Pancreas (tissue), 10 donors: ENCODE measurements around the gene STK10. TPM values are rescaled to one million over a fixed set of nuclear protein-coding genes. Genes with fewer than 3 reads are reported as not detected.

Source experiments
- ATAC-seq, 4 donors: fragments of 200-7000 bp; cut with Tn5 transposase; one replicate each; pipeline versions ENCODE4 v1.8.0 to v1.9.1; 2020; ENCODE audit warnings: mild to moderate bottlenecking in 4 of 4, moderate library complexity in 4 of 4
- DNase-seq, 6 donors: peaks; one replicate each; pipeline ENCODE4 v3.0.0-alpha.2; 2020
- FAIRE-seq: peaks from 2 replicates; lab custom pipeline; 2012; peaks lifted over from hg19 to GRCh38; lab: Jason Lieb, UNC
- H3K27ac ChIP-seq, 4 donors: fragments of 200-600 bp; sonication (generic); 1 replicate in 3 of 4; 2 replicates in 1 of 4; pipeline versions ENCODE4 v1.5.0 to v1.8.0; 2020
- H3K27me3 ChIP-seq, 4 donors: fragments of 200-600 bp; one replicate each; pipeline ENCODE4 v1.8.0; 2021
- H3K36me3 ChIP-seq, 3 donors: fragments of 200-600 bp; sonication (generic) in 1 of 3; one replicate each; pipeline versions ENCODE4 v1.5.0 to v1.8.0; 2020 to 2021
- H3K4me1 ChIP-seq, 3 donors: fragments of 200-600 bp; one replicate each; pipeline ENCODE4 v1.8.0; 2021
- H3K4me3 ChIP-seq, 4 donors: fragments of 200-600 bp; sonication (generic) in 2 of 4; one replicate each; pipeline versions ENCODE4 v1.5.0 to v1.8.0; 2020 to 2021
- H3K9me3 ChIP-seq, 4 donors: fragments of 200-600 bp; one replicate each; pipeline ENCODE4 v1.8.0; 2021
- WGBS, 2 donors: extraction: QIAGEN DNeasy Blood & Tissue Kit; methylation state at CpG; one replicate each; pipeline ENCODE4 v1.1.7; 2013; 5-methylcytosine and 5-hydroxymethylcytosine counted together
- intact Hi-C, 3 donors: fragments of 100-400 bp; cut with DNase I; formaldehyde crosslinking; loops; one replicate each; pipeline versions ENCODE4 v1.11.1 to v1.14.2; 2022
- polyA plus RNA-seq, 2 donors: library from polyadenylated mRNA; stranded (reverse); fragments of 200-250 nt; gene quantifications; one replicate each; pipeline ENCODE4 v1.2.3, GENCODE V29; 2013
- total RNA-seq, 6 donors: library from RNA; stranded (reverse); fragmentation: NEBNext Ultra II Directional in 4 of 6; extraction: Animal tissue kit (Norgen Biotek cat#: 25700) in 4 of 6; gene quantifications; one replicate each; pipeline versions ENCODE4 v1.2.1 to v1.2.4, GENCODE V29; 2021 to 2023
- TF ChIP-seq, protein P1 (sequence below), 4 donors: fragments of 200-600 bp; sonication (generic) in 3 of 4; IDR thresholded peaks; one replicate each; pipeline versions ENCODE4 v1.5.0 to v1.8.0; 2021; ENCODE audit warnings: antibody characterized with exemption in 4 of 4
- donor health status: healthy with polysubstance abuse.
- donor health status: DM: no; HTN: no; CAD: no; lungs with moderate emphysema.
- donor health status: DM: no; HTN: no; CAD: no.
- donor health status: control.
- donor health status: control.
- donor health status: Bipolar disorder and iron deficiency.
- donor health status: DM: yes; HTN: yes; CAD: no.
- donor health status: DM: no; HTN: no; CAD: no.
- donor health status: DM: no; HTN: no; CAD: no.
- donor health status: DM: yes; HTN: yes; CAD: no.

Gene STK10
- total and polyA plus RNA-seq, 8 donors, result 4.1 to 16.3 (median 7.3) TPM

DNA sequence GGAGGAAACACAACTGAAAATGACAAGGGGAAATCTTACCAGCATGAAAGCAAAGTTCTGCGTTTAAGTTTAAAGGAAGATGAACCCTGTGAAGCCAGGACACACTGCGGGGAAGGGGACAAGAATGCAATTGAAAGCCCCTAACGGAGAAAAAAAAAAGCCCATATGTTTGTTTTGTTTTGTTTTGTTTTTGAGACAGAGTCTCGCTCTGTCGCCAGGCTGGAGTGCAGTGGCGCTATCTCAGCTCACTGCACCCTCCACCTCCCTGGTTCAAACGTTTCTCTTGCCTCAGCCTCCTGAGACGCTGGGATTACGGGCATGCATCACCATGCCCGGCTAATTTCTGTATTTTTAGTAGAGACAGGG lies 2.9 kb downstream of the STK10 start:
- TF ChIP-seq, protein P1, sequence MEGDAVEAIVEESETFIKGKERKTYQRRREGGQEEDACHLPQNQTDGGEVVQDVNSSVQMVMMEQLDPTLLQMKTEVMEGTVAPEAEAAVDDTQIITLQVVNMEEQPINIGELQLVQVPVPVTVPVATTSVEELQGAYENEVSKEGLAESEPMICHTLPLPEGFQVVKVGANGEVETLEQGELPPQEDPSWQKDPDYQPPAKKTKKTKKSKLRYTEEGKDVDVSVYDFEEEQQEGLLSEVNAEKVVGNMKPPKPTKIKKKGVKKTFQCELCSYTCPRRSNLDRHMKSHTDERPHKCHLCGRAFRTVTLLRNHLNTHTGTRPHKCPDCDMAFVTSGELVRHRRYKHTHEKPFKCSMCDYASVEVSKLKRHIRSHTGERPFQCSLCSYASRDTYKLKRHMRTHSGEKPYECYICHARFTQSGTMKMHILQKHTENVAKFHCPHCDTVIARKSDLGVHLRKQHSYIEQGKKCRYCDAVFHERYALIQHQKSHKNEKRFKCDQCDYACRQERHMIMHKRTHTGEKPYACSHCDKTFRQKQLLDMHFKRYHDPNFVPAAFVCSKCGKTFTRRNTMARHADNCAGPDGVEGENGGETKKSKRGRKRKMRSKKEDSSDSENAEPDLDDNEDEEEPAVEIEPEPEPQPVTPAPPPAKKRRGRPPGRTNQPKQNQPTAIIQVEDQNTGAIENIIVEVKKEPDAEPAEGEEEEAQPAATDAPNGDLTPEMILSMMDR (IDR thresholded peaks at IDR 0.05), result no peak
- ATAC-seq (no peak), FAIRE-seq (no peak), DNase-seq (no peak)
- Histone ChIP-seq H3K4me1 (peaks cover 0 to 4% (median 0%) of the 10 kb centered on the region in 3 donors), H3K27me3 (no peaks in the 10 kb centered on the region), H3K36me3 (no peaks in the 10 kb centered on the region), H3K4me3 (peak overlapping the region in 1 of 4 donors; percentile 74), H3K9me3 (no peaks in the 10 kb centered on the region), H3K27ac (no peak overlapping the region)
- 82 to 85% methylated on average over 10 of the region's 10 CpGs for WGBS, 2 donors
- intact Hi-C loops, result loop anchor here in 2 of 3 donors (5.0 kb wide), 1 partner anchor 78 kb away; no protein-coding TSS in a partner anchor

DNA sequence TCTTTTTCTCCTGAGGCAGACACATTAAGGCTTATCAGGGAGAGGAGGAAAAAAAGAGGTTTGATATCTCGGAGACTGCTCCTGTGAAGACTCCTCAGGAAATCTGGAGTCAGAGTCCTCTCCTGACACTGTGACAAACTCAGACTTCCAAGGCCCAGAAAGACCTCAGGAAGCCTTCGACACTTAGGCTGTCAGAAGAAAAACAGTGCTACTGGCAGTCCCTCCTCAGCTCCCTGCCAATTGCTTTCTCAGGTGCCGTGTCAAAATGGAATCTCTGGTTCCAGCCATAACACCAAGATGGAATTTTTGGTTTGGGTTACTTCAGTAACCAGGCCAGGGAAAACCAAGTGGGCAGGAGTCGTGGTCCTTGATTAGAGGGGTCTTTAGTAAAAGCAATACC lies 4.1 kb downstream of the STK10 start:
- Histone ChIP-seq H3K27ac (no peak overlapping the region), H3K36me3 (no peaks in the 10 kb centered on the region), H3K4me3 (no peak overlapping the region), H3K27me3 (no peaks in the 10 kb centered on the region), H3K4me1 (peaks cover 0 to 4% (median 0%) of the 10 kb centered on the region in 3 donors), H3K9me3 (no peaks in the 10 kb centered on the region)
- FAIRE-seq, result no peak
- 89 to 94% methylated on average over 4 of the region's 4 CpGs for WGBS, 2 donors
- no peak for ATAC-seq
- DNase-seq, result no peak
- intact Hi-C loops, result no loop called here
- TF ChIP-seq, protein P1 (IDR thresholded peaks at IDR 0.05), result no peak

DNA sequence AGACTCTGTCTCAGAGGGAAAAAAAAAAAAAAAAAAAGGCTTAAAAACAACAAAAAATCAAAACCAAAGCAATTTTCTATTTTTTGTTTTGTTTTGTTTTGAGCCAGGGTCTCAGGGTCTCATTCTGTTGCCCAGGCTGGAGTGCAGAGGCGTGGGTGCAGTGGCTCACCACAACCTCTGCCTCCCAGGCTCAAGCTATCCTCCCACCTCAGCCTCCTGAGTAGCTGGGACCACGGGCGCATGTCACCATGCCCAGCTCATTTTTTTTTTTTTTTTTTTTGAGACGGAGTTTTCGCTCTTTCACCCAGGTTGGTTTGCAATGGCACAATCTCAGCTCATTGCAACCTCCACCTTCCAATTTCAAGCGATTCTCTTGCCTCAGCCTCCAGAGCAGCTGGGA lies 5.7 kb downstream of the STK10 start:
- intact Hi-C loops, result no loop called here
- DNase-seq (no peak), FAIRE-seq (no peak), ATAC-seq (no peak)
- no peak overlapping the region for H3K4me3 ChIP-seq
- WGBS, 2 donors, result 97 to 98% methylated on average over 6 of the region's 6 CpGs
- H3K27me3 ChIP-seq, result no peaks in the 10 kb centered on the region
- no peak overlapping the region for H3K27ac ChIP-seq
- H3K36me3 ChIP-seq, result no peaks in the 10 kb centered on the region
- peaks cover 0 to 4% (median 0%) of the 10 kb centered on the region in 3 donors for H3K4me1 ChIP-seq
- H3K9me3 ChIP-seq, result no peaks in the 10 kb centered on the region
- TF ChIP-seq, protein P1 (IDR thresholded peaks at IDR 0.05), result no peak

DNA sequence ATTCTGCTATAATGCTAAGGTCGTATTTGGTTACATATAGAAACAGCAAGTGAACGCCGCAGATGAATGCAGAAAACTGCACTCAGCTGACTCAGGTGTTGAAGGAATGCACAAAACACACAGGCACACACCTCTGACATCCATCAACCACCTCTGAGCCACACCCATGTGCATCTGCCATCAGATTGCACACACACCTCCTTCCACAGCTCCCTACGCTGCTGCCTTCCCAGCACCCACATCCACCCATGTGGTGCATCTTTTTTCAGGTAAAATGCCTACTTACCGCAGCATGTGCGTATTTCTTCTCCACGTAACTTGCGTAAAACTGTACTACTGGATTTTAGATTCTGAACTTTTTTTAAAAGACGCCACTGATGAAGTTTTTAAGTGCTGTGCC lies 7.1 kb downstream of the STK10 start:
- WGBS, 2 donors, result 97 to 98% methylated on average over 9 of the region's 9 CpGs
- Histone ChIP-seq H3K4me3 (no peak overlapping the region), H3K27me3 (no peaks in the 10 kb centered on the region), H3K36me3 (no peaks in the 10 kb centered on the region), H3K4me1 (no peaks in the 10 kb centered on the region), H3K27ac (no peak overlapping the region), H3K9me3 (no peaks in the 10 kb centered on the region)
- intact Hi-C loops, result no loop called here
- TF ChIP-seq, protein P1 (IDR thresholded peaks at IDR 0.05), result no peak
- FAIRE-seq (no peak), DNase-seq (no peak), ATAC-seq (no peak)
